MM.1S (cell line): ENCODE results near the gene DHX36.

Experiments used
- DNase-seq: peaks from one replicate; pipeline ENCODE4 v3.0.0-alpha.2; 2015
- H2AFZ ChIP-seq: fragments of 300-600 bp; sonication (generic); 2 replicates; pipeline ENCODE4 v1.6.0; 2016; ENCODE audit warnings: antibody characterized with exemption, low read length
- H3F3A ChIP-seq: fragments of 300-600 bp; sonication (generic); 2 replicates; pipeline ENCODE4 v1.6.1; 2016; ENCODE audit warnings: mild to moderate bottlenecking, antibody characterized with exemption, low read length, moderate library complexity, mixed read lengths; ENCODE audit not compliant: insufficient read depth
- H3K27ac ChIP-seq: fragments of 300-600 bp; sonication (generic); 2 replicates; pipeline ENCODE4 v1.5.1; 2016; ENCODE audit warnings: mild to moderate bottlenecking, low read length
- H3K27me3 ChIP-seq: fragments of 300-600 bp; sonication (generic); replicated peaks from 2 replicates; pipeline ENCODE4 v1.6.0; 2016; ENCODE audit warnings: low read length; ENCODE audit not compliant: insufficient read depth
- H3K36me3 ChIP-seq: fragments of 300-600 bp; sonication (generic); replicated peaks from 2 replicates; pipeline ENCODE4 v1.6.1; 2016; ENCODE audit warnings: mild to moderate bottlenecking, low read length, mixed read lengths; ENCODE audit not compliant: insufficient read depth
- H3K4me1 ChIP-seq: fragments of 300-600 bp; sonication (generic); 2 replicates; pipeline ENCODE4 v1.6.1; 2016; ENCODE audit warnings: low read length, mixed read lengths
- H3K4me2 ChIP-seq: fragments of 300-600 bp; sonication (generic); 2 replicates; pipeline ENCODE4 v1.6.0; 2016; ENCODE audit warnings: low read depth, low read length
- H3K4me3 ChIP-seq: fragments of 300-600 bp; sonication (generic); 2 replicates; pipeline ENCODE4 v1.5.1; 2016; ENCODE audit warnings: low read length, mixed read lengths
- H3K79me2 ChIP-seq: fragments of 300-600 bp; sonication (generic); 2 replicates; pipeline ENCODE4 v1.6.1; 2016; ENCODE audit warnings: mixed run types, low read length, mixed read lengths
- H3K9ac ChIP-seq: fragments of 300-600 bp; sonication (generic); 2 replicates; pipeline ENCODE4 v1.6.1; 2016; ENCODE audit warnings: low read length, mixed read lengths
- H3K9me2 ChIP-seq: fragments of 300-600 bp; sonication (generic); replicated peaks from 2 replicates; pipeline ENCODE4 v1.6.1; 2016; ENCODE audit warnings: mild to moderate bottlenecking, low read length, mixed read lengths; ENCODE audit not compliant: insufficient read depth
- H3K9me3 ChIP-seq: fragments of 300-600 bp; sonication (generic); replicated peaks from 2 replicates; pipeline ENCODE4 v1.6.1; 2016; ENCODE audit warnings: mild to moderate bottlenecking, low read length, mixed read lengths; ENCODE audit not compliant: insufficient read depth
- H4K20me1 ChIP-seq: fragments of 300-600 bp; sonication (generic); 2 replicates; pipeline ENCODE4 v1.6.1; 2016; ENCODE audit warnings: mild to moderate bottlenecking, low read length, moderate library complexity, mixed read lengths; ENCODE audit not compliant: insufficient read depth
- CTCF ChIP-seq: fragments of 300-600 bp; sonication (generic); IDR thresholded peaks from 2 replicates; pipeline ENCODE4 v1.5.1; 2016; ENCODE audit warnings: antibody characterized with exemption, low read length, mixed read lengths
- EZH2 ChIP-seq: fragments of 300-600 bp; sonication (generic); optimal IDR thresholded peaks from 2 replicates; pipeline ENCODE3; 2017; ENCODE audit warnings: low read depth, mild to moderate bottlenecking, antibody characterized with exemption, low read length, mixed read lengths
- EZH2phosphoT487 ChIP-seq: fragments of 300-600 bp; sonication (generic); IDR thresholded peaks from 2 replicates; pipeline ENCODE4 v1.6.1; 2018; ENCODE audit warnings: antibody characterized with exemption, low read length

Gene DHX36

GRCh38 chr3:154285221-154285620 is 39.1 kb downstream of the DHX36 start:
- no peaks in the 10 kb centered on the region for H3K9me3 ChIP-seq
- DNase-seq = no peak
- peaks cover 18% of the 10 kb centered on the region; the same call in 1 of the 2 replicates for H3K36me3 ChIP-seq
- no peak overlapping the region for H3K4me2 ChIP-seq
- H2AFZ ChIP-seq = no peak overlapping the region
- no peak for TF ChIP-seq CTCF
- no peak for TF ChIP-seq EZH2
- no peak for TF ChIP-seq EZH2phosphoT487
- no peaks in the 10 kb centered on the region for H3K4me1 ChIP-seq
- H3K9me2 ChIP-seq = no peaks in the 10 kb centered on the region
- H4K20me1 ChIP-seq = no peaks in the 10 kb centered on the region
- H3F3A ChIP-seq = no peaks in the 10 kb centered on the region
- H3K9ac ChIP-seq = no peak overlapping the region
- H3K27me3 ChIP-seq = no peaks in the 10 kb centered on the region
- no peak overlapping the region for H3K4me3 ChIP-seq
- no peak overlapping the region for H3K27ac ChIP-seq
- no peaks in the 10 kb centered on the region for H3K79me2 ChIP-seq

- Histone ChIP-seq H3K27me3 (no peaks in the 10 kb centered on the region), H3K4me2 (no peak overlapping the region), H3K4me1 (no peaks in the 10 kb centered on the region), H3K79me2 (no peaks in the 10 kb centered on the region), H3K36me3 (peaks cover 27% of the 10 kb centered on the region; the same call in 1 of the 2 replicates), H3K9me2 (no peaks in the 10 kb centered on the region), H3K9me3 (no peaks in the 10 kb centered on the region), H3K4me3 (no peak overlapping the region), H2AFZ (no peak overlapping the region), H3F3A (no peaks in the 10 kb centered on the region), H3K9ac (no peak overlapping the region), H4K20me1 (no peaks in the 10 kb centered on the region), H3K27ac (no peak overlapping the region)
- DNase-seq = no peak
- TF ChIP-seq EZH2phosphoT487 (no peak), EZH2 (no peak), CTCF (no peak)
Measured at GRCh38 chr3:154280161-154280560, 44.1 kb downstream of the DHX36 start.

- H3K4me1 ChIP-seq = no peaks in the 10 kb centered on the region
- no peak overlapping the region for H3K27ac ChIP-seq
- no peak overlapping the region for H2AFZ ChIP-seq
- TF ChIP-seq EZH2phosphoT487 = no peak
- TF ChIP-seq EZH2 = no peak
- no peak for TF ChIP-seq CTCF
- no peak for DNase-seq
- no peaks in the 10 kb centered on the region for H3F3A ChIP-seq
- H3K36me3 ChIP-seq = peaks cover 25% of the 10 kb centered on the region; the same call in 1 of the 2 replicates
- no peak overlapping the region for H3K9ac ChIP-seq
- H3K27me3 ChIP-seq = no peaks in the 10 kb centered on the region
- no peaks in the 10 kb centered on the region for H3K79me2 ChIP-seq
- H3K9me3 ChIP-seq = no peaks in the 10 kb centered on the region
- no peaks in the 10 kb centered on the region for H4K20me1 ChIP-seq
- no peaks in the 10 kb centered on the region for H3K9me2 ChIP-seq
- H3K4me3 ChIP-seq = no peak overlapping the region
- H3K4me2 ChIP-seq = no peak overlapping the region
Measured at GRCh38 chr3:154275965-154276364, 48.3 kb downstream of the DHX36 start.
